Activated CD8-positive, alpha-beta memory T cell treated with anti-CD3 and anti-CD28 coated beads for 4 hours (primary cell): Measurements from ENCODE around the gene MAD1L1.
"Not testable (repeated sequence)": the region's sequence is repeated elsewhere in the genome, so short reads cannot be mapped to it uniquely, and the experiment has no call there.

Experiments
- DNase-seq, 2 donors: peaks; one replicate each; pipeline ENCODE4 v3.0.0-alpha.2; 2020; ENCODE audit warnings: low read depth in 2 of 2

Gene MAD1L1

DNA sequence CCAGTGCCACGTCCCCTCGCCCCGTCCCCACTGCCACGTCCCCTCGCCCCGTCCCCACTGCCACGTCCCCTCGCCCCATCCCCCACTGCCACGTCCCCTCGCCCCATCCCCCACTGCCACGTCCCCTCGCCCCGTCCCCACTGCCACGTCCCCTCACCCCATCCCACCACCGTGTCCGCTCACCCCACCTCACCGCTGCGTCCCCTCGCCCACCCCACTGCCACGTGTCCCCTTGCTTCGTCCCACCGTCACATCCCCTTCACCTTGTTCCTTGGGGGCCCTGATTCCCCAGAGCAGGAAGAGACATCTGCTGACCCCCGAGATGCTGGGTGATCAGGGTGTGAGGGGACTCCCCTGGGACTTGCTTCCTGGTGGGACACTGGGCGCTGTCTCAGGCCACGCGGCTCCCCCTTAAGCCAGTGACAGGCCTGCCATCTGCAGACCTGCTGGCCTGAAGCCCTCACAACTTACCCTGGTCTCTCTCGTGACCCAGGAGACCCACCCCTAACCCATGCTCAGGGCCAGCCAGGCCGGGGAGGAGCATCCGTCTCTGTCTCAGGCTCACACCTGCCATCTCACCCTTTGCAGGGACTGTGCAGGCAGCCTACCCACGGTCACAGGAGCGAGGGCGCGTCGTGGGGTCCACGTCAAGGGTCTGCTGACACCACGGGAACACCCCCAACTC lies 302.2 kb downstream of the MAD1L1 start:
- no peak for DNase-seq

- not testable (repeated sequence) for DNase-seq
These were observed 303.3 kb downstream of the MAD1L1 start for GRCh38 chr7:1929349-1929925.

DNA sequence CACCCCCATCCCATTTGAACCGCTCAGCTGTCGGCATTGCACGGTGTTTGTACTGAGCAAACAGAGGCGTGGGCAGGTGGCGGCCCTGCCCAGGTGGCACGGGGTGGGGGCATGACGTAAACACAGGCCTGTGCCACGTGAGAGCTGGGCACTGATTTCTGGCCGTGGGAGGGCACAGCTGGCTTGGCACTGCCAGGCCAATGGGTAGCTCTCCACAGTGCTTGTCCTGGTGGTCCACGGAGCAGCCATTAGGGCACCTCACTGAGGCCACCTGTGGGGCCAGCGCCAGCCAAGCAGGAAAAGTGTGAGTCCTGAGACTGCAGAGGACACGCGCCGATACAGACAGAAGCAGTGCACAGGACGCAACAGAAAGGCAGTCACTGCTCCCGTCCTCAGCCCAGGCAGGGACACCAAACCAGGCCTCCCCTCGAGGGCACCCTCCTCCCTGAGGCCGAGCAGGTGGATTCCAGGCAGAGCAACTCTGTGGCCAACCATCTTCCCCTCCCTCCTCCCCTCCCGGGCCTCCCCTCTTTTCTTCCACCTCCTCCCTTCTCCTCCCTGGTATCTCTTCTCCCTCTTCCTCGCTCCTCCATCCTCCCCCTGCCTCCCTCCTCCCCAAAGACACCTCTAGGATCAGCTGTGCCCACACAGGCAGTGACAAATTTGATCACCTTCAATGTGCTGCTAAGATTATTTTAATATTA lies 303.9 kb downstream of the MAD1L1 start:
- DNase-seq: no peak

GRCh38 chr7:1927937-1928644 lies 304.7 kb downstream of the MAD1L1 start:
- no peak for DNase-seq

- no peak for DNase-seq
These were observed 305.8 kb downstream of the MAD1L1 start for GRCh38 chr7:1926908-1927306.

DNA sequence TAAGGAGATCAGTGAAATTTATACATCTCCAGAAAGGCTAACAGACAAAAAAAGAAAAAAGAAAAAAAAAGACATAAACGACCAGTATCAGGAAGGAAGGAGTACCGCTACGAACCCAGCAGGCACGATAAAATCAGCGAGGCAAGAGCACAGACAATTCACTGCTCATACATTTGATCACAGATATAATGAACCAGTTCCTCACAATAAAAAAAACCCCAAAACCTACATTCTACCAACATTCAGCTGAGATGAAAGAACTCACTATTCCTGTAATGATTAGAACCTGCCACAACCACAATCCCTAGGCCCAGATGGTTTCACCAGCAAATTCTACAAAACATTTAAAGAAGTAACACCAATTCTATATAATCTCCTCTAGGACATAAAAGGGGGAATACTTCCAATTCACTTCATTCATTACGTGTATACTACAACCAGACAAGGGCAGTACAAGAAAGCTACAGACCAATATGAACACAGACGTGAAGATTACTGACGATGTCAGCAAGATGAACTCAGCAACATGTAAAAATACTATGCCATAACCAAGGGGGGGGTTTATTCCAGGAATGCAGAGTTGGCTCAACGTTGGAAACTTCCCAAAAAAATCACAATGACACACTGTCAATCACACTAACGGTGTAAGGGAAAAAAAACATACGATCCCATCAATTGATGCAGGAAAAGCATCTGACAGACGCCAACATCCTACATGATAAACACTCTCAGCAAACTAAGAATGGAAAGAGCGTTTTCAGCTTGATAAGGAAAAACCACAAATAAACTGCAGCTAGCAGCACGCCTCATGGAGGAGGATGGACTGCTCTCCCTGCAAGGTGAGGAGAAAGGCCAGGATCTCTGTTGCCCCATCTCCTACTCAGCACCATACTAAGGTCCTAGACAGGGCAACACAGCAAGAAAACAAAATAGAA lies 306.5 kb downstream of the MAD1L1 start:
- DNase-seq: no peak

DNA sequence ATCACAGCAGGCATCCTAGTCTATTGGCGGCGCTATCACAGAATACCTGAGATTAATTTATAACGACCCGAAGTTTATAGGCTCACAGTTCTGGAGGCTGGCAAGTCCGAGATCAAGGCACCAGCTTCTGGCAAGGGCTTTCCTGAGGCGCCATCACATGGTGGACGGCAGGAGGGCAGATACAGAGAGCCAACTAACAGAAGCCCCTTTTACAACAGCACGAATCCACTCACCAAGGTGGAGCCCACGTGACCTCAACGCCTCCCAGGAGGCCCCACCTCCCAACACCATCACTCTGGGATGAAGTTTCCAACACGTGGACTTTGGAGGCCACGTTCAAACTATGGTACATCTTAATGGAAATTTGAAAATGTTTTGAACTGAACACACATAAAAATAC lies 307.4 kb downstream of the MAD1L1 start:
- no peak for DNase-seq

DNA sequence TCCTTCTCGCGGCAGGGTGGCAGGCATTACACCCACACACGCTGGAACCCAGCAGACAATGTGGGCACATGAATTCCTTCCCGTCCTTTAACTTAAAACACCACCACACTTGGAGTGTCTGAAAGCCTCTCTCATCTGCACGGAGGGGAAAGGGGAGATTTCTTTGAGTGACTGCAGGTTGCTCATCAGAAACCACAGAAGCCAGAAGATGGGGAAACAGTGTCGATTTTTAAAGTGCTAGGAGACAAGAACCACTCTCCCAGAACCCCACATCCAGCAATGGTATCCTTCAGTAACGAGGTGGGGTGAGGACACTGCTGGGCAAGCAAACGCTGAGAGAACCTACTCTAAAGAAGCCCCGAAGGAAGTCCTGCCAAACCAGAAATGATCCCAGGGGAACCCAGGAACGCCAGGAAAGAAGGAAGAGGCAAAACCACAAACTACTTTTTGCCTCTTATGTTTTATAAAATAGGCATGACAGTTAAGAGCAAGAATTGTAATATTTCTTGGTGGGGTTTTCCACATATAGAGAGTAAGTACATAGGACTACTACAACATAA lies 308.4 kb downstream of the MAD1L1 start:
- no peak for DNase-seq

DNA sequence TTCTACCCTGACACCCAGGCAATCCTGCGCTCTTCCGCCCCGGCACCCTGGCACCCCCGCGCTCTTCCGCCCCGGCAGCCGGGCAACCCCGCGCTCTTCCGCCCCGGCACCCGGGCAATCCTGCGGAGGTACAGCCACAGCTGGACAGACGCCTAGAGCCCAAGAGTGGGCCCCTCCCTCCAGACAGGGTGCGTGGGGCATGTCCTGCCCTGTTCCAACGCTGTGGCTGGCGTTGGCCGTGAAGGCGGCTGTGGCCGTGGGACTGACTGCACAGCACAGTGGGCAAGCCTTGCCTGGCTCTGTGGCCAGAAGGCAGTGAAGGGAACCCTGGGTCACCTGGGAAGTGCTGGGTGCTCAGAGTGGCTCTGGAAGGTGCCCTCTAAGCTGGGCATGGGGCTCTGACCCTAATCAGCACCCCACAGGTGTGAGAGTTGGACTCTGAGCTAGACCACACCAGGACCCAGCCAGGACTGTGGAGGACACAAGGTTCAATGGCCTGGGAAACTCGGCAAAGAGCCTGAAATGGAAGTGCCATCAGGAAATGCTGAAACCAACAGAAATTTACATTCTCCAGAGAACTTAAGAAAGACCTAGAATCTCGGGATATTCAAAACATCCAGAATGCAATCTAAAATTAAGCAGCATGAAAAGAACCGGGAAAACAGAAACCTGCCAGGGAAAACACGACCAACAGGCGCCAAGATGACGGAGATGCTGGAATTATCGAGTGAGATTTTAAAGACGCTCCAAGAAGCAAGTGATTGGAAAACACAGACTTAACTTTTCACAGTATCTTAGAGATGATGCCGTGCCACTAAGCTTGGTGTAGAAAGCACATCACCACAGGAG lies 309.1 kb downstream of the MAD1L1 start:
- DNase-seq: no peak

- no peak for DNase-seq
These were observed 309.9 kb downstream of the MAD1L1 start for GRCh38 chr7:1922870-1923236.

- DNase-seq: peak in 1 of 2 donors; percentile 35
These were observed 310.5 kb downstream of the MAD1L1 start for GRCh38 chr7:1922071-1922869.

GRCh38 chr7:1920881-1921280 lies 311.9 kb downstream of the MAD1L1 start:
- no peak for DNase-seq

- DNase-seq: no peak
These were observed 312.5 kb downstream of the MAD1L1 start for GRCh38 chr7:1920266-1920681.

DNA sequence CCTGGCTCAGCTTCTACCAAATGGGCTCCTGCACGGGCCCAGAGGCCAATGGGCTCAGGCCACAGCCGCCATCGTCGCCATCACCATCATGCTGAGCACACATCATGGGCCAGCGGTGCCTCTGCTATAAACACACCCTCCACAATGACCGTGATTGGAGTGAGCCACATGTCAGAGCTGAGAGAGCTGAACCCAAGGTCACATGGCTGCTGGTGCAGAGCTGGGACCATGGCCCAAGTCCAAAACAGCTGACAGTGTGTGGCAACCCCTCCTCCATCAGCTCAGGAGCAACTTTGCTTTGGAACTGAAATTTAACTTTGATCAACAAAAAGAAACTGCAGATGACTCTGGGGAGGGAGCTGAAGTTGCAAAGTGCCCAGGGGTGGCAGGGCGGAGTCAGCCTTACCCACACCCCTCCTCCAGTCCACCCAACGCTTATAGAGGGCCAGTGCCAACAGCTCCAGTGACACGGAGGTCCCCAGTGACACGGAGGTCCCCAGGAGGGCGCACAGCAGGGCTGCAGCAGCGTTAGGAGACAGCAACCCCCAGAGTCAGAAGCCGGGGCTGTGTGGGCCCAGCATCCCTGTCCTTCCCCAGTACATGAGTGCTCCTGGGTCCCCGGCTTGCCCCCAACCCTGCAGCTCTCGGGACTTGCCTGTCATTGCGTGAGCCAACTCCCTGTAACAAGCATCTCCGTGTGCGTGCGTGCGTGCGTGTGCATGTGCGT lies 313.0 kb downstream of the MAD1L1 start:
- no peak for DNase-seq

- no peak for DNase-seq
These were observed 313.7 kb downstream of the MAD1L1 start for GRCh38 chr7:1918881-1919525.

GRCh38 chr7:1918063-1918645 lies 314.6 kb downstream of the MAD1L1 start:
- DNase-seq: no peak

DNA sequence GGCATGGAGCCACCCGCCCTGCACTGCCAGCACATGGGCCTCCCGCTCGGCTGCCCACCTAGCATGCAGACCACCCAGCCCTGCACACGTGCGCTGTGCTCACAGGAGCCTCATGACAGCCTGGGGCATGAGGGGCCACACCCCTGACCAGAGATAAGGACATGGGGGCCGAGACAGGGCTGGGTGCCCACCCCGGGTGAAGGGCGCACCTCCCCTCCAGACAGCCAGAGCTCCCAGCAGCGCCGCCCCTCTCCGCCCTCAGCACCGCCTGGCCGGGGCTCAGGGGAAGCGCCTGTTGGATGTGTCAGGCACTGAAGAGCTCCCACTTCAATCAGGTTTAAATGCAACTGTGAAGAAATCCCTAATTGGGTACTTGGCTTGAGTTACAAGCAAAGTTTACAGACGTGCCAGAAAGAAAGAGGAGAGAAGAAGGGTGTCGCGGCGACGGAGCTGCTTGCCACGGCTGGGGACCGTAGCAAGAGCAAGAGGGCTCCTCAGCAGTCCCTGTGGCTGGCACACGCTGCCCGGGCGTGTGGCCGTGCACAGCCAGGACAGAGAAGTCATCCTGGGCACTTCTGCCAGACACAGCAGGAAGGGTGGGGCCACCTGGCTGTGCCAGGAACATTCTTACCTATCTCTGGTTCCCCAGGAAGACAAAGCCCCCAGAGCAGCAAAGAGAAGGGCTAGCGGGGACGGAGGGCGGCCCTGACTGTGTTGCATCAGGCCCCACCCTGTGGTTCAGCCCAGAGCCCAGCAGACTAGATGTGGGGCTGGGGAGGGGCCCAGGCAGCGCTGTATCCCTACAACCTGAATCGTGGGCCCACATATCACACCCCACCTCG lies 315.3 kb downstream of the MAD1L1 start:
- no peak for DNase-seq
